Gastrocnemius medialis (tissue), 4 donors: ENCODE measurements around the gene CHD6. TPM values are rescaled to one million over a fixed set of nuclear protein-coding genes. Genes with fewer than 3 reads are reported as not detected.

ENCODE experiments used
- ATAC-seq, 2 donors: fragments of 150-250 bp; one replicate each; pipeline ENCODE4 v1.9.1; 2016
- DNase-seq, 2 donors: peaks; one replicate each; pipeline ENCODE4 v3.0.0-alpha.2; 2019
- H3K27ac ChIP-seq, 4 donors: fragments of 200-600 bp; sonication (generic); 1 replicate in 1 of 4; 2 replicates in 3 of 4; pipeline ENCODE4 v1.5.1; 2016 to 2018; ENCODE audit warnings: mild to moderate bottlenecking in 2 of 4, moderate library complexity in 1 of 4
- H3K27me3 ChIP-seq, 3 donors: fragments of 200-600 bp; sonication (generic) in 2 of 3; 1 replicate in 1 of 3; 2 replicates in 2 of 3; pipeline versions ENCODE4 v1.5.1 to v1.6.0; 2016 to 2019; ENCODE audit warnings: mild to moderate bottlenecking in 1 of 3, moderate library complexity in 1 of 3
- H3K36me3 ChIP-seq, 2 donors: fragments of 200-600 bp; sonication (generic) in 1 of 2; one replicate each; pipeline ENCODE4 v1.5.1; 2017 to 2018
- H3K4me1 ChIP-seq, 2 donors: fragments of 200-600 bp; sonication (generic) in 1 of 2; one replicate each; pipeline ENCODE4 v1.5.1; 2016 to 2017; ENCODE audit warnings: mild to moderate bottlenecking in 2 of 2
- H3K4me3 ChIP-seq, 4 donors: fragments of 200-600 bp; sonication (generic) in 3 of 4; 1 replicate in 1 of 4; 2 replicates in 3 of 4; pipeline ENCODE4 v1.5.1; 2016 to 2019; ENCODE audit warnings: mild to moderate bottlenecking in 2 of 4
- H3K9me3 ChIP-seq, 3 donors: fragments of 200-600 bp; sonication (generic) in 2 of 3; 1 replicate in 1 of 3; 2 replicates in 2 of 3; pipeline ENCODE4 v1.5.1; 2016 to 2019
- POLR2A ChIP-seq, 2 donors: fragments of 450-650 bp; IDR thresholded peaks; one replicate each; pipeline ENCODE4 v1.6.1; 2017; ENCODE audit warnings: antibody characterized with exemption in 2 of 2, mild to moderate bottlenecking in 2 of 2, moderate library complexity in 2 of 2
- in situ Hi-C, 4 donors: fragments of 200-750 bp; cut with MboI; loops; one replicate each; pipeline versions ENCODE4 v1.15.0 to v1.8.0; 2017; ENCODE audit warnings: low sequenced_read_pairs in 4 of 4
- intact Hi-C: fragments of 100-400 bp; cut with DNase I; formaldehyde crosslinking; loops from one replicate; pipeline ENCODE4 v1.15.1; 2023; ENCODE audit warnings: low total_unique reads
- total RNA-seq, 4 donors: library from RNA; depleted of rRNA; stranded (reverse); fragments of >200 nt; gene quantifications; one replicate each; pipeline versions ENCODE4 v1.1.0 to v1.2.3, GENCODE V29; 2016
- TF ChIP-seq, protein P1 (sequence below), 5 experiments: fragments of 450-650 bp in 3 of 5; fragments of 200-600 bp in 2 of 5; sonication (generic) in 2 of 5; IDR thresholded peaks in 4 of 5; conservative IDR thresholded peaks in 1 of 5; 1 replicate in 4 of 5; 2 replicates in 1 of 5; pipeline ENCODE4 v1.5.1; 2016 to 2019; ENCODE audit warnings: antibody characterized with exemption in 5 of 5, mild to moderate bottlenecking in 3 of 5, moderate library complexity in 3 of 5

Gene CHD6
- total RNA-seq, 4 donors from 2014 or later, result 12.8 to 33.7 (median 19.2) TPM

DNA sequence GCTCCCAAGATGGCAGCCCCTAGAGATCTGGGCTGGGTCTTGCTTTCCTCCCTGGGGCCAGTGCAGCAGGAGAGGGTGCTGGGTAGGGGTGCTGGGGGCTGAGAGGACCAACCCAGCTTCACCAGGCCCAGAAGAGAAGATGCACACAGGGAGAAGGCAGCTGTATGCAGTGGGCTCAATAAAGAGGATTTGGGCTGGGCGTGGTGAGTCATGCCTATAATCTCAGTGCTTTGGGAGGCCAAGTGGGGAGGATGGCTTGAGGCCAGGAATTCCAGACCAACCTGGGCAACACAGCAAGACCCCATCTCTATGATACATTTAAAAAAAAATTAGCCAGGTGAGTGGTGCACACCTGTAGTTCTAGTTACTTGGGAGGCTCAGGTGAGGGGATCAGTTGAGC, 225.9 kb downstream of the CHD6 start:
- Histone ChIP-seq H3K36me3 (no peaks in the 10 kb centered on the region), H3K4me1 (peaks cover 17 to 21% of the 10 kb centered on the region in 2 donors), H3K9me3 (no peaks in the 10 kb centered on the region), H3K27me3 (no peaks in the 10 kb centered on the region), H3K4me3 (no peak overlapping the region), H3K27ac (peak overlapping the region in 2 of 4 donors; percentile 12 to 38)
- TF ChIP-seq, protein P1, sequence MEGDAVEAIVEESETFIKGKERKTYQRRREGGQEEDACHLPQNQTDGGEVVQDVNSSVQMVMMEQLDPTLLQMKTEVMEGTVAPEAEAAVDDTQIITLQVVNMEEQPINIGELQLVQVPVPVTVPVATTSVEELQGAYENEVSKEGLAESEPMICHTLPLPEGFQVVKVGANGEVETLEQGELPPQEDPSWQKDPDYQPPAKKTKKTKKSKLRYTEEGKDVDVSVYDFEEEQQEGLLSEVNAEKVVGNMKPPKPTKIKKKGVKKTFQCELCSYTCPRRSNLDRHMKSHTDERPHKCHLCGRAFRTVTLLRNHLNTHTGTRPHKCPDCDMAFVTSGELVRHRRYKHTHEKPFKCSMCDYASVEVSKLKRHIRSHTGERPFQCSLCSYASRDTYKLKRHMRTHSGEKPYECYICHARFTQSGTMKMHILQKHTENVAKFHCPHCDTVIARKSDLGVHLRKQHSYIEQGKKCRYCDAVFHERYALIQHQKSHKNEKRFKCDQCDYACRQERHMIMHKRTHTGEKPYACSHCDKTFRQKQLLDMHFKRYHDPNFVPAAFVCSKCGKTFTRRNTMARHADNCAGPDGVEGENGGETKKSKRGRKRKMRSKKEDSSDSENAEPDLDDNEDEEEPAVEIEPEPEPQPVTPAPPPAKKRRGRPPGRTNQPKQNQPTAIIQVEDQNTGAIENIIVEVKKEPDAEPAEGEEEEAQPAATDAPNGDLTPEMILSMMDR (IDR thresholded peaks at IDR 0.05 in 4 of 5, conservative IDR thresholded peaks at IDR 0.05 in 1 of 5), result no peak
- no peak for TF ChIP-seq POLR2A (IDR thresholded peaks at IDR 0.05)
- in situ Hi-C loops (no loop called here), intact Hi-C loops (no loop called here)
- DNase-seq (no peak), ATAC-seq (no peak)

DNA sequence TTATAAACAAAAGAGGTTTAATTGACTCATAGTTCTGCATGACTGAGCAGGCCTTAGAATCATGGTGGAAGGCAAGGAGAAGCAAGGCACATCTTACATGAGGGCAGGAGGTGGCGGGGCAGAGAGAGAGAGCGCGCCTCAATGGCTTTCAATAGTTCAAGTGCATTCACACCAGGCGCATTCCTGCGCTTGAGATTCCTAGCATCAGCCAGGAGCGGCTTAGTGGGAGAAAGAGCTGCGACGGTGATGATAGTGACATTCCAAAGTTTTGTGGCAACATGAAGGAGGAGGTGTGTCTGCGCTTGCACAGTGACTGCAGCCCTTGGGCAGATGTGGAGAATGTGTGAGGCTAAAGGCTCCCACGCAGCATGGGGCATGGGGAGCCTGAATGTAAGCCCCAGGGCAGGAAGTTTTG, 226.6 kb downstream of the CHD6 start:
- H3K27me3 ChIP-seq, result no peaks in the 10 kb centered on the region
- no peak for ATAC-seq
- H3K4me3 ChIP-seq, result no peak overlapping the region
- no peak for DNase-seq
- intact Hi-C loops (no loop called here), in situ Hi-C loops (no loop called here)
- peaks cover 20 to 25% of the 10 kb centered on the region in 2 donors for H3K4me1 ChIP-seq
- no peaks in the 10 kb centered on the region for H3K36me3 ChIP-seq
- H3K27ac ChIP-seq, result no peak overlapping the region
- TF ChIP-seq, protein P1 (IDR thresholded peaks at IDR 0.05 in 4 of 5, conservative IDR thresholded peaks at IDR 0.05 in 1 of 5), result no peak
- no peak for TF ChIP-seq POLR2A (IDR thresholded peaks at IDR 0.05)
- no peaks in the 10 kb centered on the region for H3K9me3 ChIP-seq

DNA sequence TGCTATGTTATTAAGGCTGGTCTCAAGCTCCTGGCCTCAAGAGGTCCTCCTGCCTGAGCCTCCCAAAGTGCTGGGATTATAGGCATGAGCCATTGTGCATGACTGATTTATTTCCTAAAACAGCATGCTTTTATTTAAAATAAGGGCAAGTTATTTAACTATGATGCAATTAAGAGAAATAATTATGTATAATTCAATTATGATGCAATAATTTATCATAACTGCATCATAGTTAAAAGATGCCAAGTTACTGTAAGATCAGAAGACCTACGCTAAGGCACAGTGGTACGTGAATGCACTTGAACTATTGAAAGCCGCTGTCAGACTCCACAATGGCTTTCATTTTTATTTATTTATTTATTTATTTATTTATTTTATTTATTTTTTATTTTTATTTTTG, 227.3 kb downstream of the CHD6 start:
- intact Hi-C loops, result no loop called here
- in situ Hi-C loops, result no loop called here

DNA sequence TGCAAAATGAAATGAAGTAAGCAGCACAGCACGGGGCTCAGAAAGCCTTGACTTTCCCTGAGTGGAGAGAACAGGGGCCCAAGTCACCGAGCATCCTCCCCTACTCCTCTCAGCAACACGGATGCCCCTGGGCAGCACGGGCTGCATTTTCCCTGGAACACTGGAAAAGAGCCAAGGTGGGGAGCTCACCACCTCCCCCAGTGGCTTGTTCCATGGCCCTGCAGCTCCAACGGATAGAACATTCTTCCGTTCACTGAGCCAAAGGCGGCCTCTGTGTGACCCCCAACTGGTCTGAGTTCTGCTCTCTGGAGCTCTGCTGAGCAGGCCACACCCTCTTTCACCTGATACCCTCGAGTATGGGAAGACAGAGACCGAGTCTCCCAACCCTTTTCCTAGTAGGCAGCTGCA, 230.7 kb downstream of the CHD6 start:
- peaks cover 6 to 7% of the 10 kb centered on the region in 2 donors for H3K4me1 ChIP-seq
- intact Hi-C loops, result no loop called here
- ATAC-seq (no peak), DNase-seq (no peak)
- H3K36me3 ChIP-seq, result no peaks in the 10 kb centered on the region
- no peak for TF ChIP-seq POLR2A (IDR thresholded peaks at IDR 0.05)
- TF ChIP-seq, protein P1 (IDR thresholded peaks at IDR 0.05 in 4 of 5, conservative IDR thresholded peaks at IDR 0.05 in 1 of 5), result no peak
- H3K27me3 ChIP-seq, result no peaks in the 10 kb centered on the region
- H3K4me3 ChIP-seq, result no peak overlapping the region
- H3K27ac ChIP-seq, result no peak overlapping the region
- in situ Hi-C loops, result no loop called here
- no peaks in the 10 kb centered on the region for H3K9me3 ChIP-seq

More for the DNA sequence above, 227.3 kb downstream of the CHD6 start:
- no peak for TF ChIP-seq POLR2A (IDR thresholded peaks at IDR 0.05)
- TF ChIP-seq, protein P1 (IDR thresholded peaks at IDR 0.05 in 4 of 5, conservative IDR thresholded peaks at IDR 0.05 in 1 of 5), result no peak
- Histone ChIP-seq H3K36me3 (no peaks in the 10 kb centered on the region), H3K4me1 (peaks cover 20 to 25% of the 10 kb centered on the region in 2 donors), H3K27me3 (no peaks in the 10 kb centered on the region), H3K4me3 (no peak overlapping the region), H3K9me3 (no peaks in the 10 kb centered on the region), H3K27ac (no peak overlapping the region)
- no peak for ATAC-seq
- DNase-seq, result no peak
